ENCODE data around the gene P2RY1. TPM values are rescaled to one million over a fixed set of nuclear protein-coding genes. Genes with fewer than 3 reads are reported as not detected.
"Not testable (repeated sequence)": the region's sequence is repeated elsewhere in the genome, so short reads cannot be mapped to it uniquely, and the experiment has no call there.

The P2RY1 gene
- total RNA-seq, 2 experiments from 2014 or later = 0.67 to 0.74 TPM

DNA sequence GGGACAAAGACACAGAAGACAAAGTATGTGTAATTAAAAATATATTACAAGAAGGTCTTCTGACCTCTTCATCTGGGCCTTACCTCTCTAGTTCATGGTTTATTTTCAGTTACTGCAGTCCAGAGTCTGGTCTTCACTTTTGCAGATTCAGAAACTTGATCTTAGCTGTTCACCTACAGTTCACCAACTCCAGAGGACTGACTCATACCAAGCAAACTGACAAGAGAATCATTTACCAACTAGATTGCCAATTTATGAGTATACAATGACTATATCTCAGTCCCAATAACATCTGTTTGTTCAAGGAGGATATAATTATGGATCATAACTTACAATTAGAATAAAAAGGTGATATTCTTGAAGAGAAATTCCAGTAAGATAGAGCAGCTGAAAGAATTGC, 9.0 kb downstream of the P2RY1 start:
- Mint-ChIP-seq H3K27ac (no peak overlapping the region), H3K9me3 (peaks cover 10% of the 10 kb centered on the region), H3K4me3 (no peak overlapping the region), H3K36me3 (ENCODE audit: low read depth) (no peaks in the 10 kb centered on the region), H3K4me1 (ENCODE audit: low read depth) (no peaks in the 10 kb centered on the region), H3K27me3 (ENCODE audit: low read depth) (no peaks in the 10 kb centered on the region)
- DNase-seq = no peak
- intact Hi-C loops (cut with micrococcal nuclease) = no loop called here
- CTCF ChIA-PET = interaction anchor here (1.4 kb wide), 1 partner anchor 9 kb away, joined by 4 read pairs; the partner anchor contains the start of gene P2RY1

DNA sequence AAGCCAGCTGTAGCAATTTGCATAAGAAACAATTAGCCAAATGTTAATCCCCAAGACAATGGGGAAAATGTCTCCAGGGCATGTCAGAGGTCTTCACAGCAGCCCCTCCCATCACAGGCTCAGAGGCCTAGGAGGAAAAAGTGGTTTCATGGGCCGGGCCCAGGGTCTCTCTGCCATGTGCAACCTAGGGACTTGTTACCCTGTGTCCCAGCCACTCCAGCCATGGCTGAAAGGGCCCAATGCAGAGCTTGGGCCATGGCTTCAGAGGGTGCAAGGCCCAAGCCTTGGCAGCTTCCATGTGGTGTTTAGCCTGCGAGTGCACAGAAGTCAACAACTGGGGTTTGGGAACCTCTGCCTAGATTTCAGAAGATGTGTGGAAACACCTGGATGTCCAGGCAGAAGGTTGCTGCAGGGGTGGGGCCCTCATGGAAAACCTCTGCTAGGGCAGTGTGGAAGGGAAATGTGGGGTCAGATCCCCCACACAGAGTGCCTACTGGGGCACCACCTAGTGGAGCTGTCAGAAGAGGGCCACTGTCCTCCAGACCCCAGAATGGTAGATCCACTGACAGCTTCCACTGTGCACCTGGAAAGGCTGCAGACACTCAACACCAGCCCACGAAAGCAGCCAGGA, 11.8 kb downstream of the P2RY1 start:
- H3K36me3 Mint-ChIP-seq (ENCODE audit: low read depth); intact Hi-C loops (cut with micrococcal nuclease); H3K4me3 Mint-ChIP-seq; CTCF ChIA-PET; H3K27ac Mint-ChIP-seq; DNase-seq; H3K27me3 Mint-ChIP-seq (ENCODE audit: low read depth); H3K4me1 Mint-ChIP-seq (ENCODE audit: low read depth): not testable (repeated sequence)
- H3K9me3 Mint-ChIP-seq = peaks cover 10% of the 10 kb centered on the region

- H3K36me3 Mint-ChIP-seq (ENCODE audit: low read depth); H3K27ac Mint-ChIP-seq: not testable (repeated sequence)
- peaks cover 10% of the 10 kb centered on the region for H3K9me3 Mint-ChIP-seq
These were observed 12.7 kb downstream of the P2RY1 start for GRCh38 chr3:152847599-152847998.

GRCh38 chr3:152849996-152850578, 15.2 kb downstream of the P2RY1 start:
- H3K27me3 Mint-ChIP-seq (ENCODE audit: low read depth) = no peaks in the 10 kb centered on the region
- DNase-seq = no peak

More at GRCh38 chr3:152847599-152847998, 12.7 kb downstream of the P2RY1 start:
- DNase-seq; H3K4me3 Mint-ChIP-seq; H3K4me1 Mint-ChIP-seq (ENCODE audit: low read depth); intact Hi-C loops (cut with micrococcal nuclease); H3K27me3 Mint-ChIP-seq (ENCODE audit: low read depth): not testable (repeated sequence)
- CTCF ChIA-PET = interaction anchor here (0.6 kb wide), 1 partner anchor 222 kb away, joined by 3 read pairs; no protein-coding TSS in a partner anchor

DNA sequence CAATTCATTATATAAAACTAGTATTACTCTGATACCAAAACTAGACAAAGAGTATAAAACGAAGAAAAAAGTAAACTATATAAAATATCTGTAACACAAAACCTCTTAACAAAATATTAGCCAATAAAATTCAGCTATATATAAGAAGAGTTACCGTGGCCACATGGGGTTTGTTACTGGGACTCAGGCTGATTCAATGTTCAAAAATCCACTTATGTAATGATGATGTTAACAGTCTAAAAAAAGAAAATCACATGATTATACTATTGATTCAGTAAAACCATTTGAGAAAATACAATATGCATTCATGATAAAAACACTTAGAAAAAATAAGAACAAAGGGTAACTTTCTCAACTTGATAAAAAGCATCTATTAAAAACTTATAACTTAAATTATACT, 18.3 kb downstream of the P2RY1 start:
- CTCF ChIA-PET = interaction anchor here (0.6 kb wide), 1 partner anchor 13 kb away, joined by 3 read pairs; no protein-coding TSS in a partner anchor
- Mint-ChIP-seq H3K9me3 (peaks cover 1% of the 10 kb centered on the region), H3K4me1 (ENCODE audit: low read depth) (no peaks in the 10 kb centered on the region), H3K4me3 (no peak overlapping the region), H3K36me3 (ENCODE audit: low read depth) (no peaks in the 10 kb centered on the region), H3K27me3 (ENCODE audit: low read depth) (no peaks in the 10 kb centered on the region), H3K27ac (no peak overlapping the region)
- intact Hi-C loops (cut with micrococcal nuclease) = no loop called here
- no peak for DNase-seq

More at GRCh38 chr3:152849996-152850578, 15.2 kb downstream of the P2RY1 start:
- Mint-ChIP-seq H3K4me3 (no peak overlapping the region), H3K4me1 (ENCODE audit: low read depth) (no peaks in the 10 kb centered on the region), H3K36me3 (ENCODE audit: low read depth) (no peaks in the 10 kb centered on the region), H3K9me3 (peaks cover 10% of the 10 kb centered on the region), H3K27ac (no peak overlapping the region)
- intact Hi-C loops (cut with micrococcal nuclease) = no loop called here
- CTCF ChIA-PET = no interaction called here

DNA sequence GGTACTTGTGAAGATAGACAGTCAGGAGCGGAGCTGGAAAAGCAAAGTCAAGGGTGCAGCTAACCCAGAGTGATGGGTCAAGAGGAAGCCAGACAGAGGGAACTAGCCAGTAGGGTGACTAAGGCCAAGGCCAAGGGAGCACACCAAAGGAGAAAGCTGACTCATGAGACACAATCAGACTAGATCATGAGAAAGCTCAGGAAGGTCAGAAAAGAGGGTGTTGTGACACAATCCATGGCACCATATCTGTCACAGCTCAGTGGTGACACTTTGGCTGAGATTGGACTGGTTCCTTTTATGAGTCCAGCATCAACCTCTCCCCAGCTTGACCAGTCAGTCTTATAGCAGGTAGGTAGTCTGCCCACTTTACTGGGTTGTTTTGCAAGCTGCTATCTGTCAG, 22.2 kb downstream of the P2RY1 start:
- Mint-ChIP-seq H3K27ac (no peak overlapping the region), H3K36me3 (ENCODE audit: low read depth) (no peaks in the 10 kb centered on the region), H3K9me3 (no peaks in the 10 kb centered on the region), H3K4me1 (ENCODE audit: low read depth) (no peaks in the 10 kb centered on the region), H3K4me3 (no peak overlapping the region), H3K27me3 (ENCODE audit: low read depth) (no peaks in the 10 kb centered on the region)
- CTCF ChIA-PET = interaction anchor here (0.8 kb wide), 1 partner anchor 9 kb away, joined by 3 read pairs; no protein-coding TSS in a partner anchor
- intact Hi-C loops (cut with micrococcal nuclease) = no loop called here
- no peak for DNase-seq

- Mint-ChIP-seq H3K27me3 (ENCODE audit: low read depth) (no peaks in the 10 kb centered on the region), H3K4me3 (no peak overlapping the region), H3K36me3 (ENCODE audit: low read depth) (no peaks in the 10 kb centered on the region), H3K9me3 (no peaks in the 10 kb centered on the region), H3K27ac (no peak overlapping the region), H3K4me1 (ENCODE audit: low read depth) (no peaks in the 10 kb centered on the region)
- intact Hi-C loops (cut with micrococcal nuclease) = no loop called here
- DNase-seq = no peak
- CTCF ChIA-PET = no interaction called here
These were observed 23.4 kb downstream of the P2RY1 start for GRCh38 chr3:152858170-152858800.

DNA sequence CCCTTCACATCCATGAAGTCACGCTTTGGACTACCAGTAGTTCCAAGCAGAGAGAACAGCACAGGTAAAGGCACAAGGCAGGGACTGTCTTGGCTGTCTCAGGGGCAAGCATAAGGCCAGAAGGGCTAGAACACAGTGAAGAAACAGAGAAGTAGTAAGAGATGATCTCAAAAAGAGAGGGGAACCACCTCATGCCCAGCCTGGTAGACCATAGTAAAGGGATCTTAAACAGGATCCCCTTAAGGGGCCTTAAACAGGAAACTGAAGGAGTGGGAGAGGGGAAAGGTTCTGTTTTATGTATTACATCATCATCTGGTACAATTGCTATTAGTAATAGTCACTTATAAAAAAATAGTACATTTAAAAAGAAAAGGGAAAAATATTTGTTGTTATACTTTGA, 25.8 kb downstream of the P2RY1 start:
- Mint-ChIP-seq H3K4me3 (no peak overlapping the region), H3K36me3 (ENCODE audit: low read depth) (no peaks in the 10 kb centered on the region), H3K27ac (no peak overlapping the region), H3K27me3 (ENCODE audit: low read depth) (no peaks in the 10 kb centered on the region), H3K4me1 (ENCODE audit: low read depth) (no peaks in the 10 kb centered on the region), H3K9me3 (no peaks in the 10 kb centered on the region)
- CTCF ChIA-PET = no interaction called here
- no peak for DNase-seq
- intact Hi-C loops (cut with micrococcal nuclease) = no loop called here

- Mint-ChIP-seq H3K4me3 (no peak overlapping the region), H3K27me3 (ENCODE audit: low read depth) (no peaks in the 10 kb centered on the region), H3K4me1 (ENCODE audit: low read depth) (no peaks in the 10 kb centered on the region), H3K36me3 (ENCODE audit: low read depth) (no peaks in the 10 kb centered on the region), H3K9me3 (no peaks in the 10 kb centered on the region), H3K27ac (no peak overlapping the region)
- DNase-seq = no peak
- intact Hi-C loops (cut with micrococcal nuclease) = no loop called here
- CTCF ChIA-PET = interaction anchor here (0.6 kb wide), 1 partner anchor 12 kb away, joined by 3 read pairs; no protein-coding TSS in a partner anchor
These were observed 30.8 kb downstream of the P2RY1 start for GRCh38 chr3:152865668-152866245.

- peaks cover 4% of the 10 kb centered on the region for H3K9me3 Mint-ChIP-seq
- CTCF ChIA-PET = interaction anchor here (0.6 kb wide), 1 partner anchor 1877 kb away, joined by 5 read pairs; no protein-coding TSS in a partner anchor
- H3K4me1 Mint-ChIP-seq (ENCODE audit: low read depth) = no peaks in the 10 kb centered on the region
- H3K4me3 Mint-ChIP-seq = no peak overlapping the region
- DNase-seq = no peak
- intact Hi-C loops (cut with micrococcal nuclease) = no loop called here
- H3K27me3 Mint-ChIP-seq (ENCODE audit: low read depth) = peaks cover 2% of the 10 kb centered on the region
- H3K36me3 Mint-ChIP-seq (ENCODE audit: low read depth) = no peaks in the 10 kb centered on the region
- no peak overlapping the region for H3K27ac Mint-ChIP-seq
These were observed 35.1 kb downstream of the P2RY1 start for GRCh38 chr3:152870027-152870426.

DNA sequence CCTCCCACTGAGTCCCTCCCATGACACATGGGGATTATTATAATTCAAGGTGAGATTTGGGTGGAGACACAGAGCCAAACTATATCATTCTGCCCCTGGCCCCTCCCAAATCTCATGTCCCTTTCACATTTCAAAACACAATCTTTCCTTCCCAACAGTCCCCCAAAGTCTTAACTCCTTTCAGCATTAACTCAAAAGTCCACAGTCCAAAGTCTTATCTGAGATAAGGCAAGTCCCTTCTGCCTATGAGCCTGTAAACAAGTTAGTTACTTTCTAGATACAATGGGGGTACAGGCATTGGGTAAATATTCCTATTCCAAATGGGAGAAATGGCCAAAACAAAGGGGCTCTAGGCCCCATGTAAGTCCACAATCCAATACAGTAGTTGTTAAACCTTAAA, 38.4 kb downstream of the P2RY1 start:
- H3K27me3 Mint-ChIP-seq (ENCODE audit: low read depth); H3K27ac Mint-ChIP-seq; DNase-seq; intact Hi-C loops (cut with micrococcal nuclease); CTCF ChIA-PET; H3K36me3 Mint-ChIP-seq (ENCODE audit: low read depth); H3K9me3 Mint-ChIP-seq; H3K4me3 Mint-ChIP-seq; H3K4me1 Mint-ChIP-seq (ENCODE audit: low read depth): not testable (repeated sequence)

DNA sequence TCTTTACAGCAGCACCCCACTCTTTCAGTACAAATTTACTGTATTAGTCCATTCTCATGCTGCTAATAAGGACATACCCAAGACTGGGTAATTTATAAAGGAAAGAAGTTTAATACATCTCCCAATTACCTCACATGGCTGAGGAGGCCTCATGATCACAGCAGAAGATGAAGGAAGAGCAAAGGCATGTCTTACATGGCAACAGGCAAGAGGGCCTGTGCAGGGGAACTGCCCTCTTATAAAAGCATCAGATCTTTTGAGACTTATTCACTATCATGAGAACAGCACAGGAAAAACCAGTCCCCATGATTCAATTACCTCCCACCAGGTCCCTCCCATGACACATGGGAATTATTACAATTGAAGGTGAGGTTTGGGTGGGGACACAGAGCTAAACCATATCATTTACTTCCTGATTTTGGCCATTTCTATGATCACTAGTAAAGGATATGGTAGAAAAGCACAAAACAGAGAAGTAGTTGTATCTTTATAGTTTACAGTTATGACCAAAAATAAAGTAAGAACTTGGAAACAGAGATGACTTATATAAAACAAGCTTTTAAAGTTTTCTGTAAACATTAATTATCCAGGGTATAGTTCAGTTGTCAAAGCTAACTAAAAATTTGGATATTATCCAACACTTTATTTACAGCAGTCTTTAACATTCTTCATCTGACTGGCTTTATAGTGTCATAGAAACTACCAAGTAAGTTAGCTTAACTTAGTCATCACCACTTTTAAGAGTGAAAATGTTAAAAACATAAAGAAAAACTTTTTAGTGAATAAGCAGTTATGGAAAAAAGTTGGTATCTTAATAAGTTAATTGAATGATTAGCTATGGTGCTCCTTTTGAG, 40.2 kb downstream of the P2RY1 start:
- intact Hi-C loops (cut with micrococcal nuclease) = no loop called here
- H3K4me1 Mint-ChIP-seq (ENCODE audit: low read depth) = no peaks in the 10 kb centered on the region
- H3K9me3 Mint-ChIP-seq = peaks cover 4% of the 10 kb centered on the region
- no peaks in the 10 kb centered on the region for H3K36me3 Mint-ChIP-seq (ENCODE audit: low read depth)
- no peak overlapping the region for H3K27ac Mint-ChIP-seq
- CTCF ChIA-PET = no interaction called here
- peaks cover 2% of the 10 kb centered on the region for H3K27me3 Mint-ChIP-seq (ENCODE audit: low read depth)
- H3K4me3 Mint-ChIP-seq = no peak overlapping the region
- no peak for DNase-seq
